ENCODE results near the gene WDR64. TPM values are rescaled to one million over a fixed set of nuclear protein-coding genes. Genes with fewer than 3 reads are reported as not detected.
"Not testable (repeated sequence)": the region's sequence is repeated elsewhere in the genome, so short reads cannot be mapped to it uniquely, and the experiment has no call there.

The WDR64 gene
- total RNA-seq, 1 experiment from 2014 or later = not detected

DNA sequence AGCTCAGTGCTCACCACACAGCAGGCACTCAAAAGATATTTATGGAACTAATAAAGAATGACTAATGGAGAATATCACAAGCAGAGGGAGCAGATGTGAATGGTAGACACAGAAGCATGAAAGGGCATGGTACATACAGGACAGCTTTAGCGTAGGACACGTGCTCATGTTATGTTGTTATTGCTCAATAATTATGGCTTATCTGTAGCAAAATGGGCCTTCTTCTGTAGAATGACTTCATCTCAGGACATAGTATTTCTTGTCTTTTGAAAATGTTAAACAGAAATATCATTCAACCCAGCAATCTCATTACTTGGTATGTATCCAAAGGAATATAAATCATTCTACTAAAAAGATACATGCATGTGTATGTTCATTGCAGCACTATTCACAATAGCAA lies 137.0 kb downstream of the WDR64 start:
- DNase-seq (ENCODE audit: low read depth) = no peak

DNA sequence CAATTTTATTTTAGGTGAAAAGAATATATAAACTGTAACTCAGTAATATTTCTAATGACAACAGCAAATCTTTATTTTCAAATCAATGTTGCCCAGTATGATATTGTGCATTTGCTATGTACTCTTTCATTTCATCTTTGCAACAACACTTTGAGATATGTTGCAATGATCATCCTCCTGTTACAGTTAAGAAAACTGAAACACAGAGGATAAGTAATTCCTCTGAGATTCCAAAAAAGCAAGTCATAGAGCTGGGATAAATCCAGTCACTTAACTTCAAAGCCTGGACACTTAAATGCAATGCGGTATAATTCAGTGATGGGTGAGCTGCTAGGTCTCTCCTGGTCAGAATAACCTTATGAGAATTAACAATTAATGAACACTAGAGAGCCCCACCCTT lies 147.3 kb downstream of the WDR64 start:
- no peak for DNase-seq (ENCODE audit: low read depth)

- no peak for DNase-seq (ENCODE audit: low read depth)
Measured at GRCh38 chr1:241800640-241801039, 148.6 kb downstream of the WDR64 start.

DNA sequence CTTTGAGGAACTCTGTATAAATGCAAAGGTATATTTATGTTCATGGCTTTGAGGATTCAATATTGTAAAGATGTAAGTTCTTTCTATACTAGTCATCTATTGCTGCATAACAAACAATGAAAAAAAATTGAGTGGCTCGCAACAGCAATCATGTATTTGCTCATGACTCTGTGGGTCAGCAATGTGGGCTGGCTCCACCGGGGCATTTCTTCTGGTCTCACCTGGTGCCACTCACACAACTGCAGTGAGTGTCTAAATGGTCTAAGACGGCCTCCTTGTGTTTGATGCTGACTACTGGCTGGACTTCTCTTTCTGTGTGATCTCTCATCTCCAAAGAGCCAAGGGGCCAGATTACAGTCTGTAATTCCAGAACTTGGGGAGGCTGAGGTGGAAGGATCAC lies 150.8 kb downstream of the WDR64 start:
- DNase-seq (ENCODE audit: low read depth) = no peak

GRCh38 chr1:241804706-241805105 lies 152.6 kb downstream of the WDR64 start:
- DNase-seq (ENCODE audit: low read depth) = not testable (repeated sequence)

GRCh38 chr1:241808265-241808664 lies 156.2 kb downstream of the WDR64 start:
- no peak for DNase-seq (ENCODE audit: low read depth)

GRCh38 chr1:241810769-241811405 lies 158.8 kb downstream of the WDR64 start:
- DNase-seq (ENCODE audit: low read depth) = no peak

DNA sequence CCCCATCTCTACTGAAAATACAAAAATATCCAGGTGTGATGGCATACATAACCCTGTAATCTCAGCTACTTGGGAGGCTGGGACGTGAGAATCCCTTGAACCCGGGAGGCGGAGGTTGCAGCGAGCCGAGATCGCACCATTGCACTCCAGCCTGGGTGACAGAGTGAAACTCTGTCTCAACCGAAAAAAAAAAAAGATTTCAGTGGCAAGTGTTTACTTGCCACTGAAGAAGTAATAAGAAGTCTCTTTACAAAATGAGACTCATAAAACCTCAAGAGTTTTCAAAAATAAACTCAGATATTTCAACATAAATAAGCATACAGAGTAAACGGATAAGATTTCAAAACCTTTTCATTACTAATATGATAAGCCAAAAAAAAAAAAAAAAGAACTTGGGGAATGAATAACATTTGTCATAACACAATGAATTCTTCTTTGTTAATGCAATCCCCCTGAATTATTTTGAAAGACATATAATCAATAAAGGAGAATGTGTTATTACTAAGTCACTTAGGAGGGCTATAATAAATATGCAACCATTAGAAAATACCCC lies 161.8 kb downstream of the WDR64 start:
- DNase-seq (ENCODE audit: low read depth) = no peak

DNA sequence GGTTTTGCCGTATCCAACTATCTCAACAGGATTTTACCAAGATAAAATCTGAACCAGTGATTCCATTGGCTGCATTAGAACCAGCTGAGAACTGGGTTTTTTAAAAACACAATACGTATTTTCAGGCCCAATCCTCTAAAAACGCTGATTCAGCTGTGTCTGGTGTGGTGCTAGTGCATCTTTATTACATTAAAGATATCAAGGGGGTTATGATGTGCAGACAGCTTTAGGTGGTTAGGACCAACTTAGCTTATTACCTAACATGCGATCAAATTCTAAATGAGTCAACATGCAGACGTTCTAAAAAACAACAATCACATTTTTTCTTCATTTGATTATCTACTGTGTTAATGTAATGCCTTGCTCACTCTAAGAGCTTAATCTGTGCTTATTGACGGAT lies 163.9 kb downstream of the WDR64 start:
- DNase-seq (ENCODE audit: low read depth) = no peak

DNA sequence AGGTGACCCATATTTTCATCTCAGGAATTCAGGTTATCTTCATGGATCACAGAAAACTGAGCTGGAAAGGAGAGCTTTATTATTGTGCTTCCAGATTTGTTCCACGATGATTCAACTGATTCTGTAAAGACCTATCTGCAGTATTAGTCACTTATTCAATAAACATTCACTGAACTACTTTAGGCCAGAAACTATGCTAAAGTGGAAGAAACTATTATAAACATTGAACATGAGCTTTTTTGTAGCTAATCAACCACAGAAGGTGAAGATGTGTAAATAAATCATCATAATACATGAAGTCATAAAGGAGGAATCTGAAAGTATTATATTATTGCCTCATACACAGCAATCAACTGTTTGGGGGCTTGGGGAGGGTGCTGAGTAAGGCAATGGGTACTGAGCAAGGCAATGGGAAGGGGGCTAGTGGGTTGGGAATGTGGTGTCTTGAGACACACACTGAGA lies 165.3 kb downstream of the WDR64 start:
- peak; percentile 40 for DNase-seq (ENCODE audit: low read depth)

DNA sequence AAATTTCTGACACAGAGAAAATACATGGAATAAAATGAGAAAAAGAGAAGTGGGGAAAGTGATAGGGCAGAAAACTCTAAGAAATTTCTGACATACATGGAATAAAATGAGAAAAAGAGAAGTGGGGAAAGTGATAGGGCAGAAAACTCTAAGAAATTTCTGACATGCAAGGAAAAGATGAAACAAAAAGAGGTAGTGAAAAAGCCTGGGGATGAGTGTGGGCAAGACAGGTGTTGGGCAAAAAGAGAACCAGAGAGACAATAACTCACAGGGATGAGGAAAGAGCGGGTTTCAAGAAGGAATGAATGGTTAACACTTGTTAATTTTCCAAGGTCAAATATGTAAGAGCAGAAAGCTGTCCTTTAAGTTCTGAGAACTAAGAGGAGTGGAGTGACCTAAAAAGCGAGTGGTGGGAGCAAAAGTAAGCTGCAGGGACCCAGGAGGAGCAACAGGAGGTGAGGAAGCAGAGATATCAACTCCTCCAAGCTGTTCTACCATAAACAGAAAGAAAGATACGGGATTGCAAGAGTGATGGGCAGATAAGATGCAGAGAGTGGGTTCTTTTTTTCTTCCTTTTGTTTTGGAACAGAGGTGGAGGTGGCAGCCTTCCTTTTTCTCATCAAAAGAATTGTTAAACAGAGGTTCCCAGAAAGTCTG lies 166.0 kb downstream of the WDR64 start:
- no peak for DNase-seq (ENCODE audit: low read depth)

- no peak for DNase-seq (ENCODE audit: low read depth)
Measured at GRCh38 chr1:241819340-241819866, 167.3 kb downstream of the WDR64 start.

DNA sequence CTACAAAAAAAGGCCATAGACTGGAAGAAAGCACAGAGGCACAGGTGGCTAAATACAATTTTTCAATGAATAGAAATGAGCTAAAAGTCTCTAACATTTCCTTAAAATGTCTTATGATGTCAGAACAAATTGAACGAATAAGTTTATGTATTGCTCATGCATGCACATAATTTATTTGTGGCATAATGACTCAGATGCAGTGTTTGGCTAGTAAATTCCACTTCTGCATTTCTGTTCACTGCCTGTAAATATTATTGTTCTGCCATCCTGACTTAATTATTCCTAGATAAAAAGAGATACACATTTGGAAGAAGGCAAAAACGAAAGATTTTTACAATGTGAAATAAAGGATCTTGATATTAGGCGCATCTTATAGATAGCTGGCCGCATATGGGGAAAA lies 169.3 kb downstream of the WDR64 start:
- DNase-seq (ENCODE audit: low read depth) = no peak

- no peak for DNase-seq (ENCODE audit: low read depth)
Measured at GRCh38 chr1:241822846-241823245, 170.8 kb downstream of the WDR64 start.

DNA sequence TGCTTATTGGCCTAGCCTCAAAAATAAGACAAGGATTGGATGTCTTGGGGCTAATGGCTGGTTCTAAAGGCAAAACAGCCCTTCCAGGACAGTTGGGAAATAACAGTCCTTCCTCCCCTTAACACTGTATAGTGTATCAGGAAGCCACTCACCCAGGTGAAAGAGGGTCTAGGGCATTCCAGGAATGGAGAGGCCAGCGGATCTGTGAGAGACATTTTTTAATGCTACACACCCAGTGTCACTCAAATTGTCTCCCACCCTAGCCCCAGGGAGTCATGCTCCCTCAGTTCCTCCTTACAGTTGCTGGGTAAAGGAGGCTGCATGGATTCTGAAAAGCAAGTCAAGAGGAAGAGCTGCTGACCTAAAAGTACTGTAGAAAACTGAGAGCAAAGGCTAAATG lies 171.8 kb downstream of the WDR64 start:
- DNase-seq (ENCODE audit: low read depth) = no peak

DNA sequence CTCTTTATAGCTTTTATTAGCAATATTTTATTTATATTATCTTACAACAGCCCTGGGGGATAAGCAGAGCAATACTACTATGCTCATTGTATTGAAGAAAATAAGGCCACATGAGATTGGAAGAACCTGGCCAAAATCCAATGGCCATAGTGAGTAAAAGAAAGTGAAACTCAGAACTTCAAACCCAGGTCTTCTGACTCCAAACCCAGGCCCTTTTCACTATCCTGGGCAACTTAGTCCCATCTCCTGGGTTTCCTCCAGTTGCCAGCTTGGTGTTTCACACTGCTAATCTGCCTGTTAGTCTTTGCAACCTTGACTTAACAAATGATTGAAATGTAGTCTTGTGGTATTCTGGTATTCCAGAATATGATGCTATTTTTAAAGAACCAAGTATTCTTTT lies 173.5 kb downstream of the WDR64 start:
- no peak for DNase-seq (ENCODE audit: low read depth)

GRCh38 chr1:241826613-241827012 lies 174.5 kb downstream of the WDR64 start:
- DNase-seq (ENCODE audit: low read depth) = not testable (repeated sequence)

- DNase-seq (ENCODE audit: low read depth) = no peak
Measured at GRCh38 chr1:241827264-241827663, 175.2 kb downstream of the WDR64 start.

DNA sequence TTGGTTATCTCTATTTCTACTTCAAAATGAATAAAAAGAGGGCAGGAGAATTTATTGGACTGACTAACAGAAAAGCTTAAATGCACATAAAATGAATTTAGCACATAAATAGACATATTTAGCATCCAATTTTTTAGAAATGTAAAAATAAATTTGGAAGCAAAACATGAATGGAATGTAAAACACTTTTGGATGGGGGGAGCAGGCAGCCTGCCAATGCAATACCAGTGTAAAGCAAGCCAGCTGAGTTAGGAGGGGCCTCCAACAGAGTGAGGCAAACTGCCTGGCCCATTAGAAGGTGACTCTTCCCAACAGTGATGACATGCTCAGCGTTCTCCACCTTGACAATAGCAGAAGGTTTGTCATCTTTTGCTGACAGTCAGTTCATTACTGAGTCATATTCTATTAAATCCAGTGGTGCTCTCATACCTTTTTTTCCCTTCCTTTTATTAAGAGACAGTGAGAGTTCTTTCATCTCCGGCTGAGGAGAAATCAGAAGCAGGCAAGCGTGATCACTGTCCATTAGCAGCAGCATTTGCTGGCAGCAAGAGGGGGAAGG lies 176.5 kb downstream of the WDR64 start:
- DNase-seq (ENCODE audit: low read depth) = peak; percentile 12

DNA sequence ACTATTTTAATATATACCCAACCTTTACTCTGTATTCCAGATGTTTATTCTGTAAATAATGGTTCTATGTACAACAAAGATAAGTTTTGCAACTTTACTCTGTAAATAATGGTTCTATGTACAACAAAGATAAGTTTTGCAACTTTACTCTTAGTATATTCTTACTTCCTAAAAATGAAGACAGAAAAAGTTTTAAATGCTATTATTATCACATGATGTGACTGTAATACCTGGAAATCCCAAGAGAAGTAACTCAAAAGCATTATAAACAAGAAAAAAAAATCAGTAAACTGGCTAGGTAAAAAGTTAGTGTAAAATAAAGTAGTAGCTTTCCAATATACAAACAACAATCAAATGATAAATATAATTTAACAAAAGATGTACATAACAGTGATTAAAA lies 177.4 kb downstream of the WDR64 start:
- DNase-seq (ENCODE audit: low read depth) = no peak

DNA sequence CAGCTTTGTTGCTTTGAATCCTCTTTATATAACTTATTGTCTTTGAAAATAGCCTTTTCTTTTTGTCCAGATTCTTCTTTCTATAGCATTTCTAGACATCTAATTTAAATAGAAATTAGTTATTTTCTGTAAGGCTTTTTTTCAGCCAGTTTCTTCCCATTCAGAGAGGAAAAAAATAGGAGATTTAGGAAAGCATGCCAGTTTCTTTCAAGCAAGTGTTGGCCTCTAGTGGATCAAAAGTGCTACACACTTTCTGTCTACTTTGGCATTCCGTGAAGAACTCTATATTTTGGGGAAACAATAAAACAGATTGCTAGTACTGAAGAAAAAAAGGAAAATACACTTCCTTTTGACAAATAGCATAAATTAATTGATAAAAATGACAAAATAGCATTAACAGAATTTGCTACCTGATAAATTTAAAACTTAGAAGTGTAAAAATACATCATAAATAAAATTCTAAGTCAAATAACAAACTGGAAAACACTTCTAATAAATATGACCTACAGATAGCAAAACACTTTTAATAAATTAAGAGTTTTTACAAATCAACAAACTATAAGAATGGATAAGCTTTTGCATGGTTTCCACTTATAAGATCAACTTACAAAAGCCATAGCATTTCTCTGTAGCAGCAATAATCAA lies 182.8 kb downstream of the WDR64 start:
- DNase-seq (ENCODE audit: low read depth) = peak; percentile 31

DNA sequence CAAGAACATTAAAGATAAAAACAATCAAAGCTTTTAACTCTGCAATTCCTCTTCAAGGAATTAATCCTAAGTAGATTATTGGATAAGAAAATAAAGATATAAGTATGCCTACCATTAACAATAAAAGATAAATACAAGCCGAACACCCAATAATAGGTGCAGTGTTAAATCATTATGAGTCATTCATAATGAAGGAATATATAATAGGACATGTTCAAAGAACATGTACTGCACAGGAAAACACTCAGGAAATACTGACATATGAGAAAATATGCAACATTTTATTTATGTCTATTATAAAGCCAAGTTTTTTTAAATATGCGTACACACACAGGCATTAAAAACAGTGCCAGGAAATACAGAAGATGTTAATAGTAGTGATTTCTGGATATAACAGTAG lies 184.9 kb downstream of the WDR64 start:
- no peak for DNase-seq (ENCODE audit: low read depth)

Data from Daoy (cell line).